ENCODE results near the gene SLC35E4. TPM values are rescaled to one million over a fixed set of nuclear protein-coding genes. Genes with fewer than 3 reads are reported as not detected.

Gene SLC35E4
- polyA plus RNA-seq, 1 of the 3 experiments (the other 2 are of a cell fraction): 2.8 TPM

GRCh38 chr22:30601464-30601863 lies 34.1 kb upstream of the SLC35E4 start:
- Histone ChIP-seq H3K4me1 (ENCODE audit: control insufficient read depth in 1 of 2, insufficient read depth in 2 of 2, low read depth in 1 of 2, low read length in 1 of 2) (peaks cover 2 to 6% of the 10 kb centered on the region in 2 experiments; a peak in 2 of 4 replicates), H2AFZ (ENCODE audit: low read depth) (no peak overlapping the region), H3K79me2 (ENCODE audit: insufficient read depth) (no peaks in the 10 kb centered on the region), H3K9me2 (no peaks in the 10 kb centered on the region), H3K4me2 (no peak overlapping the region), H3K36me3 (replicated peaks in 1 of 2; ENCODE audit: control insufficient read depth in 1 of 2, insufficient read depth in 2 of 2, low read length in 1 of 2) (no peaks in the 10 kb centered on the region), H3K9ac (no peak overlapping the region), H3F3A (replicated peaks; ENCODE audit: insufficient read depth) (peaks cover 4% of the 10 kb centered on the region), H3K4me3 (ENCODE audit: low read depth in 2 of 2, low read length in 1 of 2) (no peak overlapping the region), H3K27me3 (ENCODE audit: insufficient read depth) (no peaks in the 10 kb centered on the region), H3K27ac (ENCODE audit: low read depth in 2 of 2, low read length in 1 of 2) (no peak overlapping the region), H4K20me1 (ENCODE audit: insufficient read depth) (no peaks in the 10 kb centered on the region), H3K9me3 (no peaks in the 10 kb centered on the region)
- no peak for DNase-seq
- CTCF ChIA-PET: interaction anchor here (0.7 to 2.4 kb wide), 12 partner anchors 8 to 175 kb away, joined by 3 to 13 read pairs (median 4); no protein-coding TSS in a partner anchor
- TF ChIP-seq TEAD4 (IDR thresholded peaks at IDR 0.05; ENCODE audit: borderline replicate concordance, insufficient read depth) (no peak), RCOR1 (IDR thresholded peaks at IDR 0.05; ENCODE audit: low read length) (no peak), USF1 (IDR thresholded peaks at IDR 0.05; ENCODE audit: borderline replicate concordance, low read depth) (no peak), ZBTB33 (IDR thresholded peaks at IDR 0.05; ENCODE audit: borderline replicate concordance, low read depth) (no peak), REST (IDR thresholded peaks at IDR 0.05; ENCODE audit: low read depth, low read length) (no peak), FOXJ3 (CRISPR knock-in tag; IDR thresholded peaks at IDR 0.05) (no peak), MAX (IDR thresholded peaks at IDR 0.05; ENCODE audit: low read depth) (no peak), GABPA (IDR thresholded peaks at IDR 0.05; ENCODE audit: low read depth) (no peak), MEF2A (IDR thresholded peaks at IDR 0.05; ENCODE audit: borderline replicate concordance, low read depth) (no peak), NRF1 (IDR thresholded peaks at IDR 0.05; ENCODE audit: low read depth, low read length) (no peak), SMC3 (IDR thresholded peaks at IDR 0.05; ENCODE audit: low read depth, low read length) (no peak), EP300 (IDR thresholded peaks at IDR 0.05; ENCODE audit: borderline replicate concordance in 1 of 2, low read depth in 1 of 2, low read length in 1 of 2) (no peak), MXI1 (IDR thresholded peaks at IDR 0.05; ENCODE audit: low read depth, low read length) (no peak), FOSL2 (IDR thresholded peaks at IDR 0.05; ENCODE audit: borderline replicate concordance, low read depth) (no peak), TAF1 (IDR thresholded peaks at IDR 0.05; ENCODE audit: borderline replicate concordance, low read depth, low read length) (no peak), NFIC (IDR thresholded peaks at IDR 0.05; ENCODE audit: borderline replicate concordance) (no peak), USF2 (IDR thresholded peaks at IDR 0.05; ENCODE audit: borderline replicate concordance, low read depth, low read length) (no peak), SIN3A (IDR thresholded peaks at IDR 0.05; ENCODE audit: borderline replicate concordance, low read depth, low read length) (no peak), PBX3 (IDR thresholded peaks at IDR 0.05) (no peak), FOXM1 (IDR thresholded peaks at IDR 0.05; ENCODE audit: low read depth) (no peak)
- 77% methylated on average over 5 of the region's 5 CpGs for WGBS (ENCODE audit: low lambda C conversion rate)
- POLR2A ChIA-PET: interaction anchor here (0.7 kb wide), 1 partner anchor 10 kb away, joined by 3 read pairs; no protein-coding TSS in a partner anchor
